Activated naive CD8-positive, alpha-beta T cell (primary cell): ENCODE results near the gene MED1.
"Not testable (repeated sequence)": the region's sequence is repeated elsewhere in the genome, so short reads cannot be mapped to it uniquely, and the experiment has no call there.

ENCODE experiments used
- H3K27ac Mint-ChIP-seq: one replicate; pipeline ENCODE4 v1.8.0; 2021; ENCODE audit warnings: mixed read lengths
- H3K27me3 Mint-ChIP-seq: one replicate; pipeline ENCODE4 v1.8.0; 2021; ENCODE audit warnings: mixed read lengths
- H3K36me3 Mint-ChIP-seq: one replicate; pipeline ENCODE4 v1.8.0; 2021; ENCODE audit warnings: mixed read lengths
- H3K4me1 Mint-ChIP-seq: one replicate; pipeline ENCODE4 v1.8.0; 2021; ENCODE audit warnings: low read depth, mixed read lengths
- H3K4me3 Mint-ChIP-seq: one replicate; pipeline ENCODE4 v1.8.0; 2021; ENCODE audit warnings: mild to moderate bottlenecking, mixed read lengths
- H3K9me3 Mint-ChIP-seq: one replicate; pipeline ENCODE4 v1.8.0; 2021; ENCODE audit warnings: low read depth, mixed read lengths

MED1 gene

GRCh38 chr17:39402244-39402889, 48.7 kb downstream of the MED1 start:
- Mint-ChIP-seq H3K9me3 (no peaks in the 10 kb centered on the region), H3K4me3 (peak overlapping the region; percentile 96), H3K36me3 (no peaks in the 10 kb centered on the region), H3K4me1 (peaks cover 58% of the 10 kb centered on the region), H3K27me3 (no peaks in the 10 kb centered on the region), H3K27ac (peak overlapping the region; percentile 96)

GRCh38 chr17:39401412-39402243, 49.4 kb downstream of the MED1 start, which contains the start of gene FBXL20:
TSS of gene FBXL20 (minus strand) at chr17:39401626. CDS start at chr17:39401402, 224 bp downstream.
- peak within 1 kb of the TSS; percentile 96 for H3K27ac Mint-ChIP-seq
- peaks cover 58% of the 10 kb centered on the region for H3K4me1 Mint-ChIP-seq
- no peaks in the 10 kb centered on the region for H3K27me3 Mint-ChIP-seq
- H3K9me3 Mint-ChIP-seq = no peaks in the 10 kb centered on the region
- no peaks in the 10 kb centered on the region for H3K36me3 Mint-ChIP-seq
- peak within 1 kb of the TSS; percentile 96 for H3K4me3 Mint-ChIP-seq

DNA sequence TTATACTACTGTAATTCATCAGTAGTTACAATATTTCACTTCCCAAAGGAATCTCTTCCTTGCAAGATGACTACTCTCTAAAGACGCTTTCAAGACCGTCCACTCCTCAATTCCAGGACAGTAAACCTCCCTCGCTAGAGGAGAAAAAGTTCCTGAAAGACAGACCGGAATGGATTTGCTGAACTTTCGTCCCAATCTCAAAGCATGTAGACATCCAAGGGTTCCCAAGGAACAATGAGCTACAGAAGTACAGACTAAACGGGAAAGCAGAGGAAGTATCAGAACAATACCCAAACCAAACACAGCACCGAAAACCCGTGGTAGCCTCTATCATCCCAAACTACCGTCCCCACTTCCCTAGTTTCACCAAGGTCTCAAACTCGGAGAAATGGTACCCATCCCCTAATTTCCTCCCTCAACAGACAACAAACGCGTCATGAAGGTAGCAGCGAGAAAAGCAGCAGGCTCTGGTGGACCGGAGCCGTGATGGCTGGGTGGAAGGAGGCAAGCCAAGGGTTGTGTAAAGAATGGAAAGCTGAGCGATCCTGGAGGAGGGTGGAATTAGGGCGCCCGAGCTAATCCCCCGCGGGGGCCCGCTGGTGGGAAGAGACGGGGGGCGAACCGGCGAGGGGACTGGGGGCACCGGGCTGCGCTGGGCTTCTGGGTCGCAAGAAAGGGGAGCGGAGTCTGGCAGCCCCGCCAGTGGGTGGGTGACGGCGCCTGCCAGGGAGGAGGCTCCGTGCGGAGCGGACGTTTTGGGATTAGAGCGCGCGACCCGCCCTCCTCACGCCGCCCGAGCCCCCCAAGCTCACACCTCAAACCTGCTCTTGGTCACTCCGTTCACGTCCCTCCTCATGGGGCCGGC, 50.3 kb downstream of the MED1 start:
- H3K4me1 Mint-ChIP-seq = peaks cover 59% of the 10 kb centered on the region

DNA sequence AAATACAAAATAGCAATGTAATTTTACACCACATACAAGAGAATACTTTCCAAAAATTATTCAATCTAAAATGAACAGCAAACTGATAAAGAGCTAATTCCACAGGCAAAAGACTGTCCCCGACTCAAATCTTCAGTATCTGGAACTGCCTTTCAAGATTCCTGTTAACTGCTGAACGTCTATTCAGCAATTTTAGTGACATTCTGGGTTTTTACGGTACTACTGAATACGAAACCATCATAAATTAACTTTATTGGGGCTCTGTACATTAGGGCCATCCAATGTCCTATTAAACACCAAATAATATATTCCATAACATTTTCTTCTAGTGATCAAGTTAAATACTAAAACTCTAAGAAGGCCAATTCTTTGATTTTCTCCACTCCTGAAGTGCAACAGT, 51.3 kb downstream of the MED1 start:
- H3K27ac Mint-ChIP-seq = peak overlapping the region; percentile 94
- peaks cover 54% of the 10 kb centered on the region for H3K4me1 Mint-ChIP-seq
- H3K9me3 Mint-ChIP-seq = no peaks in the 10 kb centered on the region
- no peaks in the 10 kb centered on the region for H3K27me3 Mint-ChIP-seq
- peaks cover 2% of the 10 kb centered on the region for H3K36me3 Mint-ChIP-seq
- H3K4me3 Mint-ChIP-seq = peak overlapping the region; percentile 96

More for the DNA sequence above, 50.3 kb downstream of the MED1 start:
- H3K36me3 Mint-ChIP-seq = no peaks in the 10 kb centered on the region
- H3K27me3 Mint-ChIP-seq = no peaks in the 10 kb centered on the region
- peak overlapping the region; percentile 96 for H3K4me3 Mint-ChIP-seq
- no peaks in the 10 kb centered on the region for H3K9me3 Mint-ChIP-seq
- H3K27ac Mint-ChIP-seq = peak overlapping the region; percentile 94

GRCh38 chr17:39393736-39394135, 57.3 kb downstream of the MED1 start:
- Mint-ChIP-seq H3K9me3 (no peaks in the 10 kb centered on the region), H3K4me3 (no peak overlapping the region), H3K4me1 (peaks cover 33% of the 10 kb centered on the region), H3K27me3 (no peaks in the 10 kb centered on the region), H3K27ac (no peak overlapping the region), H3K36me3 (peaks cover 4% of the 10 kb centered on the region)

DNA sequence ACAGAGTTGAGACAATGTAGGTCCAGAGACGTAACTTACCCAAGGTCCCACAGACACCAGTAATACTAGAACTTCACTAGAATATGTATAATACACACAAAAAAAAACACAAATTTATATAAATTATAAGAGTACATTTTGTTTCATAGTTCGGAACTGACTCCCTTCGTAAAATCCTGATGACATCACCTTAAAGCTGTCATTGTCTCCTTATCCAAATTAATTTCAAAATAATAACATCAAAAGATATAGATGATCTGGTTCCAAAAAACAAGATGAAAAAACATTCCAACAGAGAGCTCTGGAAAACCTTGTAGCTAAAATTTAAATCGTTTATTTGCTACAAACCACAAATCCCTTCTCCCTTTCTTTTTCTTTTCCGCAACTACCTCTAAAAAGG, 59.6 kb downstream of the MED1 start:
- Mint-ChIP-seq H3K4me3 (no peak overlapping the region), H3K9me3 (no peaks in the 10 kb centered on the region), H3K4me1 (peaks cover 21% of the 10 kb centered on the region), H3K36me3 (peaks cover 8% of the 10 kb centered on the region), H3K27ac (no peak overlapping the region), H3K27me3 (no peaks in the 10 kb centered on the region)

- H3K27ac Mint-ChIP-seq = no peak overlapping the region
- H3K4me1 Mint-ChIP-seq = peaks cover 20% of the 10 kb centered on the region
- H3K36me3 Mint-ChIP-seq = peaks cover 6% of the 10 kb centered on the region
- no peaks in the 10 kb centered on the region for H3K27me3 Mint-ChIP-seq
- no peak overlapping the region for H3K4me3 Mint-ChIP-seq
- no peaks in the 10 kb centered on the region for H3K9me3 Mint-ChIP-seq
Measured at GRCh38 chr17:39385040-39385439, 66.0 kb downstream of the MED1 start.

GRCh38 chr17:39380144-39380543, 70.9 kb downstream of the MED1 start:
- no peak overlapping the region for H3K27ac Mint-ChIP-seq
- no peak overlapping the region for H3K4me3 Mint-ChIP-seq
- H3K9me3 Mint-ChIP-seq = no peaks in the 10 kb centered on the region
- no peaks in the 10 kb centered on the region for H3K27me3 Mint-ChIP-seq
- H3K4me1 Mint-ChIP-seq = peaks cover 26% of the 10 kb centered on the region
- peaks cover 2% of the 10 kb centered on the region for H3K36me3 Mint-ChIP-seq

- Mint-ChIP-seq H3K9me3 (no peaks in the 10 kb centered on the region), H3K27me3 (no peaks in the 10 kb centered on the region), H3K36me3 (peaks cover 2% of the 10 kb centered on the region), H3K27ac (no peak overlapping the region), H3K4me1 (peaks cover 25% of the 10 kb centered on the region), H3K4me3 (no peak overlapping the region)
Measured at GRCh38 chr17:39376434-39376833, 74.6 kb downstream of the MED1 start.

- not testable (repeated sequence) for H3K4me3 Mint-ChIP-seq, H3K27me3 Mint-ChIP-seq, H3K27ac Mint-ChIP-seq, H3K9me3 Mint-ChIP-seq, H3K36me3 Mint-ChIP-seq
- peaks cover 14% of the 10 kb centered on the region for H3K4me1 Mint-ChIP-seq
Measured at GRCh38 chr17:39367805-39368204, 83.3 kb downstream of the MED1 start.

DNA sequence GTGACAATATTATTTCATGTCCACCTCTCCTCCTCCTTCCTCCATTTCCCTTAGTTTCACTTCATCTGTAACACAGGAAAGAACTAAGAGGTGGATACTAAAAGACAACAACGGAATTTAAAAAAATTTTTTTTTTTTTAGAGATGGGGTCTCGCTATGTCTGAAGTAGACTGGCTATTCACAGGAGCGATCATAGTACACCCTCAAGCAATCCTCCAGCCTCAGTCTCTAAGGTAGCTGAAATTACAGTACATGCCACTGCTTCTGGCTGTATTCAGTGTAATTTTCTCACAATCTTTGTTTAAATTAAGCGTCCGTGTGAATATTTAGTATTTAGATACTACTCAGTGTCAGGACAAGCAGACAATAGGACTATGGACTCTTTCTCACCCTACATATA, 85.2 kb downstream of the MED1 start:
- Mint-ChIP-seq H3K4me3 (no peak overlapping the region), H3K27me3 (no peaks in the 10 kb centered on the region), H3K4me1 (peaks cover 19% of the 10 kb centered on the region), H3K27ac (no peak overlapping the region), H3K9me3 (no peaks in the 10 kb centered on the region), H3K36me3 (peaks cover 3% of the 10 kb centered on the region)

GRCh38 chr17:39365242-39365641, 85.8 kb downstream of the MED1 start:
- Mint-ChIP-seq H3K9me3 (no peaks in the 10 kb centered on the region), H3K36me3 (peaks cover 4% of the 10 kb centered on the region), H3K27ac (no peak overlapping the region), H3K4me1 (peaks cover 25% of the 10 kb centered on the region), H3K4me3 (no peak overlapping the region), H3K27me3 (no peaks in the 10 kb centered on the region)

GRCh38 chr17:39364236-39365025, 86.6 kb downstream of the MED1 start:
- Mint-ChIP-seq H3K4me3 (no peak overlapping the region), H3K4me1 (peaks cover 23% of the 10 kb centered on the region), H3K9me3 (no peaks in the 10 kb centered on the region), H3K27ac (no peak overlapping the region), H3K27me3 (no peaks in the 10 kb centered on the region), H3K36me3 (peaks cover 4% of the 10 kb centered on the region)

- peaks cover 20% of the 10 kb centered on the region for H3K4me1 Mint-ChIP-seq
- no peaks in the 10 kb centered on the region for H3K27me3 Mint-ChIP-seq
- H3K36me3 Mint-ChIP-seq = peaks cover 9% of the 10 kb centered on the region
- H3K4me3 Mint-ChIP-seq = no peak overlapping the region
- H3K9me3 Mint-ChIP-seq = no peaks in the 10 kb centered on the region
- H3K27ac Mint-ChIP-seq = peak overlapping the region; percentile 1
Measured at GRCh38 chr17:39361064-39361463, 90.0 kb downstream of the MED1 start.
